ENCODE data around the gene NKX2-2.
A peak's percentile ranks its signal among the peaks of the same experiment; 100 is the strongest.

The NKX2-2 gene

GRCh38 chr20:21521596-21522480 lies 8.0 kb upstream of the NKX2-2 start:
- DNase-seq: no peak

- no peak for DNase-seq
These were observed 7.1 kb upstream of the NKX2-2 start for GRCh38 chr20:21520702-21521595.

- no peak for DNase-seq
These were observed 5.3 kb upstream of the NKX2-2 start for GRCh38 chr20:21519136-21519584.

- DNase-seq: no peak
These were observed 4.6 kb upstream of the NKX2-2 start for GRCh38 chr20:21518292-21518991.

GRCh38 chr20:21517566-21518277 lies 3.9 kb upstream of the NKX2-2 start:
- no peak for DNase-seq

GRCh38 chr20:21516861-21517565 lies 3.1 kb upstream of the NKX2-2 start:
- no peak for DNase-seq

- DNase-seq: no peak
These were observed 2.3 kb upstream of the NKX2-2 start for GRCh38 chr20:21516180-21516567.

GRCh38 chr20:21515300-21516179 lies 1.7 kb upstream of the NKX2-2 start:
- no peak for DNase-seq

- DNase-seq: no peak
These were observed 838 bp upstream of the NKX2-2 start for GRCh38 chr20:21514553-21515251.

- DNase-seq: no peak
These were observed 642 bp downstream of the NKX2-2 start for GRCh38 chr20:21513181-21513663.

- DNase-seq: no peak
These were observed 1.2 kb downstream of the NKX2-2 start for GRCh38 chr20:21512634-21513180.

GRCh38 chr20:21511850-21512633 lies 1.8 kb downstream of the NKX2-2 start:
- DNase-seq: no peak

GRCh38 chr20:21511485-21511849 lies 2.4 kb downstream of the NKX2-2 start:
- DNase-seq: no peak

- DNase-seq: no peak
These were observed 3.2 kb downstream of the NKX2-2 start for GRCh38 chr20:21510414-21511384.

GRCh38 chr20:21509597-21510371 lies 4.1 kb downstream of the NKX2-2 start:
- peak; percentile 33 for DNase-seq

- no peak for DNase-seq
These were observed 4.7 kb downstream of the NKX2-2 start for GRCh38 chr20:21509079-21509596.

Measured in RPMI8226 (cell line).